Inflammatory macrophage treated with lipopolysaccharide for 1 hour (primary cell): Measurements from ENCODE around the gene TBC1D1.

Experiments used
- DNase-seq, 2 donors: peaks; one replicate each; pipeline ENCODE4 v3.0.0-alpha.2; 2020 to 2022

TBC1D1 gene

DNA sequence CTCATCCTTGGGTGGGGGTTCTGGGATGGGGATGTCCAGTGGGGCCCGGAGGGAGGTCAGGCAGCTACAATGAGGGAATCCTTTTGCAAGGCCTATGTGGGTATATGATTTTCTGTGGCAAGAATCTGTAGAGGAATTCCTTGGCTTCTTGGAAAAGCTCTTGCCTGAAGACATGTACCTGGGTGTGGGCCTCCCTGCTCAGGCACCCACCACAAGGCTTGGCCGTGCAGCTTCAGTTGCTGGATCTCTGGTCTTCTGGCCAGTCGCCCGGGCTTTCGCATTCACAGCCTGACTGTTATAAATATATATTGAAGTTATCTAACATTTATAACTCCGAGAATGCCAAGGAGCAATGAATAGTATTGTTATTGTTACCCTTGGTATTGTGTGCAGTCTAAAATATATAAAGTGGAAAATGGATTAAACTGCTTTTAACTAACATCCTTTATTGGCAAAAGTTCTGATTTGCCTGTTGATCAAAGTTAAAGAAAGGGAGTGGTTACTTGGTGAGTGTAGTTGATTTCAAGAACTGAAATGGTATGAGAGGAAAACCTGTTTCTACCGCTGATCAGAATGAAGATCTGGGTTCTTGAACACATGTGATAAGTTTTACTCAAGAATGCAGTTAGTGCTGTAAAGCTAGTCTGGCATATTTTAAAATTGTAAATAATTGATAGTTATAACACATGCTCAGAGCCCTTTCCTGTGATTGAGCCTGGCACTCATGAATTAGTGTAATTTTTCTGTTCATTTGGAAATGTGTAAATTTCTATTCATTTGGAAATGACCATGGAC lies 105.3 kb downstream of the TBC1D1 start:
- DNase-seq, result no peak

DNA sequence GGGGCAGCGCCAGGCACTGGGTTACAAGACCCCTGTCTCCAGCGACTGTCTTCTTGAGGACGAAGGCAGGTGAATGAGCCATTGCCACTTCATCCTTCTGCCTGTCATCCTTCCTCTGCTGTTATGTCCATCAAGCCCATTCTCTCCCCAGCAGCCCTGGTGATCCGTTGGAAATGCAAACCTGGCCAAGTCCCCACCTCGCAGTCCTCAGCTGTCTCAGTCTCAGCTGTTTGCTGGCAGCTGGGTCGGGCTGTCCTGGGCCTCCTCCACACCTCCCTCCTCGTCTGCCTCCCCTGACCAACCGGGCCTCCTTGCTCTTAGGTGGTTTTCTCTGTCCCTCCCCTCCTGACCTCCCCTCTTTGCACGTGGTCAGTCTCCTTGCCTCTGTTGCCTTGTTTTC lies 107.3 kb downstream of the TBC1D1 start:
- DNase-seq, result no peak

DNA sequence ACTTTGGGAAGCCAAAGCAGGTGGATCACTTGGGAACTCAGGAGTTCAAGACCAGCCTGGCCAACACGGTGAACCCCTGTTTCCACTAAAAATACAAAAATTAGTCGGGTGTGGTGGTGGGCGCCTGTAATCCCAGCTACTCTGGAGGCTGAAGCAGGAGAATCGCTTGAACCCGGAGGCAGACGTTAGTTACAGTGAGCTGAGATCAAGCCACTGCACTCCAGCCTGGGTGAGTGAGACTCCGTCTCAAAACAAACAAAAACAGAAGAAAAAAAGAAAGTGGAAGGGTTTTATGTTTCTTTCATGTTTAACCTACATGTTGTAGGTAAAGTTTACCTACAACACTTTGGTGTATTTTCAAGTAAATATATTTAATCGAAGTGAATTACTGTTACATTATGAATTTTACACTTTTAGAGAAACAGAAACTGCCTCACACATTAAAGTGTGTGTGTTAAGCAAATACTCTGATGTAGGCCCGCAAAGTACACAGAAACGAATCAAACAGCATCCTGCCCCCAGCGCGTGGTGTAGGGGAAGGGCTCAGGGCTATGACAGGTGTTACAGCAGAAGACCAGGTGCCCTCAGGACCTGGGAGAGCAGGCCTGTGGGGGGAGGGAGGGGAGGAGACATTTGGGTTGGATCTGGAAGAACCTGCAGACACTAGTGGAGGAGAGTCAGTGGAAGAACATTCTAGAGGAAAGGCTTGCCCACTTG lies 108.3 kb downstream of the TBC1D1 start:
- DNase-seq, result no peak

DNA sequence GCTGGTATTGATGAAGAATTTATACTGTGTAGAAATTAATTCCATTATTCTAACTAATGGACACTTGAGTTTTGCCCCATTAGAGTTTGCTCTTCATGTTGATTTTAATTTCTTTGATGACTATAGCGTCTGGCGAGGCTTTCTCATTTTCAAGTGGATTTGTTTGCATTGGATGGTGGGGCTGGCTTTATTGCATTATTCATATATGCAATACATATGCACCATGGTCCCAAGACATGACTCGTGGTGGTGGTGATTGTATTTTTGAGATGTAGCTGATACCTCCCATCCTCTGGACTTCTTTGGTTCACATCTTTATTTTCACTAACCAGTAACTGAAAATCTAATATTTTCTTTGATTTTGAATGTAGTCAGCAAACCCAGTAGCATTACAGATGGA lies 109.1 kb downstream of the TBC1D1 start:
- no peak for DNase-seq

DNA sequence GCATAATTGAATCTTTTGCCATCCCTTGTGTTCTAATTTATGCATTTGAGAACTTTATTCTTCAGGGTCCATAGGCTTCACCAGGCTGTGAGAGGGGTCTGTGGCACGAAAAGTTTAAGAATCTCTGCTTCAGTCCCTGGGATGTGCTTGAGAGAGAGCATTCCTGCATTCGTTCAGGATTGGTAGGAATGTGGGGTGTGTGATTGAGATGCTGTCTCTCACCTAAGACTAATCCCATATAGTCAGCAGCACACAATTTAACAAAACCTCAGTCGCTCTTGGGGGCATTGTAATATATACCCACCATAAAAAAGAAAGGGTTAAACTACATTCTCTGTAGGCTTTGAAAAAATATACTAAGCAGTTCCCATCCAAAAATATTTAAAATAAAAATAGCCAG lies 111.0 kb downstream of the TBC1D1 start:
- DNase-seq, result no peak

DNA sequence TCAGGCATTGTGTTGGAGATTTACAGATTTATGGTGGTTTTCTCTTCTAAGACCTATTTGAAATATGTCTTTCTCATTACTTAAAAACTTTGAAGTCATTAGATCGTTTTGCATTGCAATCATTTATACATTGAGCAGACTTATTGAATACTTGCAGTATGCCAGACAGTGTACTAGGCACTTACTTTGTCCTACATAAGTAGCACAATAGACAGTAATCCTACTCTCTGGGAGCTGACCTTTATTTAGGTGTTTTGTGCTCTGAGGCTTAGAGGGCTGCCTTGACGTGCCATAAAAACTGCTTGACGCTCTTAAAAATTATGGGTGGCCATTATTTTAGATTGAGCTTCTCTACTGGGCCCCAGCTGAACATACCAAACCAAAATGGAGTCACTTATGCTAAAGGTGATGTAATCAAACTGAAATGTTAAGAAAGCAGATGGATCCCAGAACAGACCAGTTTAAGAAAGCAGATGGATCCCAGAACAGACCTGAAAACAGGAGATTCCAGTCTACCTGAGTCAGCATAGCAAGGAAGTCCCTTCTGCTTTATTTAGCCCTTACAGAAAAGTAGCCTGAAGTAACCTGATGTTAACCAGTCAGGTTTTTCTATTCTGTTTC lies 111.7 kb downstream of the TBC1D1 start:
- no peak for DNase-seq

DNA sequence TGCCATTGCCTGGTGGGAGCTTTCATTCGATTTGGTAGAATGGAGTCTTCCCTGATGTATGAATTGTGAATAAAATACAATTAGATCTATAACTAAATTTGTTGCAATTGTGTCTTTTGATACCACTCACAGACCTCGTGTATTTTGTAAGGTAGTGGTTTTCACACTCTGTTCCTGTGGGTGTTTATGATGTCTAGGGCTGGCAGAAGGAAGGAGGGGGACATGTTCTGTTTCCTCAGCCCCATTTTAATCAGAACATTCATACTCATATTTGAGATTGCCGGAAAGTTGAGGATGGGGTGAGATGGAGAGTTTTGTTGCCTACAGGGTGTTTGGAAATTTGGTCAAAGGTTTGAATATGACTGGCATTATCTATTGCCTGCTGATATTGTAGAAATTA lies 112.2 kb downstream of the TBC1D1 start:
- DNase-seq, result no peak

DNA sequence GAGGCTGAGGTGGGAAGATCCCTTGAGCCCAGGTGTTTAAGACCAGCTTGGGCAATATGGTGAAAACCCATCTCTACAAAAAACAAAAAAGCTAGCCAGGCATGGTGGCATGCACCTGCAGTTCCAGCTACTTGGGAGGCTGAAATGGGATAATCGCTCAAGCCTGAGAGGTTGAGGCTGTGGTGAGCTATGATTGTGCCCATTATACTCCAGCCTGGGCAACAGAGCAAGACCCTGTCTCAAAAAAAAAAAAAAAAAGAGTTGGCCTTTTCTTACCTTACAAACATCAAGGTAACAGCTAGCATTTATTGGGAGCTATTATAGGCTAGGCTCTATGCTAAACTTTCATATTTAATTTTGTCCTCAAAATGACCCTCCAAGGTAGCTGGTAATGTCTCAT lies 112.7 kb downstream of the TBC1D1 start:
- DNase-seq, result no peak

DNA sequence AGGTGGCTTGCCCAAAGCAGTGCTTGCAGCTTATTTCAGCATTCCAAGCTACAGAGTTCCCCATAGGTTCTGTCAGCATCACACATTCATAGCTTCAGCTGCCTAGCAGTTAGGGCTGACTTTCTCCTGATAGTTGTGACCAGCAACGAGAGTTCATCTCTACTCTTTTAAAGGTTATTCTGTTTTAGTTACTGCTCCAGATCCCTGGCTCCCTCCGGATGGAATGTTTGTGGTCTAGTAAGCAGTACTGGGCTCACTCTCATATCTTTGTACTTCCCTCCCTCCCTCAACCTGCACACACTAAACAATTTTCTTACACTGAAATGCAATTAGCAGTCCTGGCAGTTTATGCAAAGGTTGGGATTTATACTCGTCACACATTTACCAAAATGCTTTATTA lies 113.2 kb downstream of the TBC1D1 start:
- DNase-seq, result no peak

DNA sequence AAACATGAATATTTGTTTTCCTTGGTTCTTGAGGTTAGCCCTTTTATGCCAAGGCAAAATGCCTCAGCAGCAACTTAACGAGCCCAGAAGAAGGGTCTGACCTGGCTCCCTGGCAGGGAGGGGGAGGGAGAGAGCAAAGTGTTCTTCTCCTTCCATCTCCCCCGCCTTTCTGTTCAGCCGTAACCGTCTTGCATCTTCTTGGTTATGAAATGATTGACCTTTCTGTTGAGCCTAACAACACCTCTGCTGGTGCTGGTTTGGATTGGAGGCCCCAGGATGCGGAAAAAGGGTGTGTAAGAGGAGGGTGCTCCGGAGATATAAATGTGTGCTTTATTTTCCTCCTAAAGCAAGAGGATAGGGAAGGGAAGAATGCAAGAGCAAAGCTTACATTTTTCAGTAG lies 114.0 kb downstream of the TBC1D1 start:
- DNase-seq, result no peak

DNA sequence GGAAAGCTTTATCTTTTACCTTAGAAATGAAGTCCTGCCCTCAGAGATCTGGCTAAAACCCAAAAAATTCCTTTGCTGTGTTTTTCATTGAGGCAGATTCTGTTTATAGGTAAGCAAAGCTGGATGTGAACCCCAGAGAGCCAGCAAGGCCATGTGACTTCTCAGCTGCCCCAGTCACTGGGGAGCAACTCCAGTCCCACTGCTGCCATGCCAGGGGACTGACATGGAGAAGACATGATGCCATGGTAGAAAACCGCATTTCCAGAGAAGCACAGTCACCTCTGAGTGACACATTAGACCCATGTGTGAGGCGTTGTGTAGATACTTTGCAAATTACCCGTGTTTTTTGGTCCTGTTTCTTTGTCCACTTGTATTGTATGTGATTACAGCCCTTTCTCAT lies 114.8 kb downstream of the TBC1D1 start:
- no peak for DNase-seq

DNA sequence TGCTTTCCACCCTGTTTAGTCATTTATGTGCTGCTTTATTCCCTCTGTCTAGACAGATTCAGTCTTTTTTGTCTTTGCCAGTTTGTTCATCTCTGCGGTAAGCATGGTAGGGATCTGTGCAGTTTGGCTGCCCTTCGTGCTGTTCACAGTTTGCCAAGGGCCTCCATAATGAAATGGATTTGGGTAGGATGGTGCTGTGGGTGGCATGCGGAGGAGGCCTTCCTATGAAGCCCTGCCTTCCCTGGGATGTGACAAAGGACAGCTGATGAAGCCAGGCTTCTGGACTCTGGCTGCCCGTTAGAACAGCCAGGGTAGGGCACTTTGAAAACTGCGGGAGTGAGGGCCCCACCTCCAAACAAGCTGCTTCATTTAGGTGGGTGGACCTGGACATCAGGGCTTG lies 116.8 kb downstream of the TBC1D1 start:
- no peak for DNase-seq

DNA sequence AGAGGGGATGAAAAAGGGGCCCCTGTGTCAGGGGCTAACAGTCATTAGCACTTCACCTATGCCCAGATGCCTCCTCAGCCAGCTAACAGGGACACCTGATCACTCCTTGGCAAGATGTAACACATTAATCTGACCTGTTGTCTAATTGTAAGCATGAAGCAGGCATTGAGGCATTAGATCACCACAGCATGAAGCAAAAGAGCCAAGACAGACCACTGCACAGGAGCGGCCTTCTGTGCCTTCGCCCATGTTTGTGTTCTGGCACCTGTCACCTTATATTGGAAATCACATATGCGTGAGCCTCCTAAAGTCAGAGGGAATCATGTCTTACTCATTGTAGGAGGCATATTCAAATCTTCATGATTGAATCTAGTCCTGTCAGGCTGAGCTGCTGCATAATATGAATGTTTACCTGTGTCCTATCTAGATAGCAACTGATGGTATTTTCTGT lies 117.7 kb downstream of the TBC1D1 start:
- DNase-seq, result no peak

DNA sequence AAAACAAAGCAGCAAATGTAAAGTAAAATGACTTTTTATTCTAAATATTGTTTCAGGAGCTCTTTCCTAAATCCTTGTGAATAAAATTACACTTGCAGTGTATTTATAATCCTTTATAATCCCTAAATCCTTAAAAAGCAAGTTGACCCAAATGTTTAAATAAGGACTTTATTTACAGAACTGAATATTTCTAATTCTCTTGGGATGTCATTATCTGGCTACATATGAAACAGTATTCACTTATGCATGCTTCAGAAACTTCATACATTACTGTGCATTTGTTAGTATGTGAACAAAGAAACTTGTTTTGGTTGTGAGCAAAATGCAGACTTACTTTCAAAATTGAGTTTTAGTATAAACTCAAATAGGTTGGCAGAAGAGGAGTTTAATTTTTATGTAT lies 118.5 kb downstream of the TBC1D1 start:
- no peak for DNase-seq

DNA sequence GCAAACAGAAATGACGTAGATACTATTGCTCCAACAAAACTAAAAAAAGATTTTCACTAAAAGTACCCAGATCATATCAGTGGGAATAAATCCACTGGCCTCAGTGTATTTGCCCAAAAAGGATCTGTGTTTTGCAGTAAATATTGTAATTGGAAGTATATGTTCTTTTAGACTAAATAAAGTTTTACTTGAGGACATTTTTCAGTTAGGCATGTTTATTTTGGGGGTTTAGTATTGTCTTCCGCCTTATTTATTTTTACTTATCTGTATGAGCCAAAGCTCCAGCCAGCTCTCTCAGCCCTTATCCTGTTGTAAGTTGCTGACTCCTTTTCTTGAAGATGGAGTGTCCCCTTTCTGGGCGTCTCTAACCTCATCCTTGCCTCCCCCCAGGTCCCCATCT lies 119.1 kb downstream of the TBC1D1 start:
- no peak for DNase-seq

DNA sequence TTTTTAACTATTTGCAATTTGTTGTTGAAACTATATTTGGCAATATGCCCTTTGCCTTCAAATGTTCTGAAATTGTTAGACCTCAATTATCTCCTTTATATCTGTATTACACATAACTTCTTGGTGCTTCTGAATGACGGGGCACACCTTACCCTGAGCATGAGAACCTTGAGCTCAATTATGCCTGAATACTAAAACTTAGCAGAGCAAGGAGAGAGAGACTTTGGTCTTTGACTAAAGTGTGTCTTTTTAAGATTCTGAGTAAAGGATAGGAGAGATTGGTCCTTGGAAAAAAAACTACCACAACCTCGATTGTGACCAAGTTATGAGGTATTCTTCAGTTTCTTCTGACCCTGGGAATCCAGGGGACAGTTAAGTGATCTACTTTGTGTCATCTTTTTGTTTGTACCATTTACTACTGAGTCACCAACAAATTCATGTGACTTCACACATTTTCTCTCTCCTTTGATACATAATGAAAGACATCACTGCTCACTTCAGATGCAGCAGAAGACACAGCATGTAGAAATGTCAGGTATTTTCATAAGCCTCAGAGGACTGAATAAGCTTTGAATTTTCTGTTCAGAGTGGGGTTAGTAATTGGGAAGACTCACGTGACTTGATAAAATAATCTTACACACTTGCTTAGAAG lies 120.8 kb downstream of the TBC1D1 start:
- DNase-seq, result no peak

DNA sequence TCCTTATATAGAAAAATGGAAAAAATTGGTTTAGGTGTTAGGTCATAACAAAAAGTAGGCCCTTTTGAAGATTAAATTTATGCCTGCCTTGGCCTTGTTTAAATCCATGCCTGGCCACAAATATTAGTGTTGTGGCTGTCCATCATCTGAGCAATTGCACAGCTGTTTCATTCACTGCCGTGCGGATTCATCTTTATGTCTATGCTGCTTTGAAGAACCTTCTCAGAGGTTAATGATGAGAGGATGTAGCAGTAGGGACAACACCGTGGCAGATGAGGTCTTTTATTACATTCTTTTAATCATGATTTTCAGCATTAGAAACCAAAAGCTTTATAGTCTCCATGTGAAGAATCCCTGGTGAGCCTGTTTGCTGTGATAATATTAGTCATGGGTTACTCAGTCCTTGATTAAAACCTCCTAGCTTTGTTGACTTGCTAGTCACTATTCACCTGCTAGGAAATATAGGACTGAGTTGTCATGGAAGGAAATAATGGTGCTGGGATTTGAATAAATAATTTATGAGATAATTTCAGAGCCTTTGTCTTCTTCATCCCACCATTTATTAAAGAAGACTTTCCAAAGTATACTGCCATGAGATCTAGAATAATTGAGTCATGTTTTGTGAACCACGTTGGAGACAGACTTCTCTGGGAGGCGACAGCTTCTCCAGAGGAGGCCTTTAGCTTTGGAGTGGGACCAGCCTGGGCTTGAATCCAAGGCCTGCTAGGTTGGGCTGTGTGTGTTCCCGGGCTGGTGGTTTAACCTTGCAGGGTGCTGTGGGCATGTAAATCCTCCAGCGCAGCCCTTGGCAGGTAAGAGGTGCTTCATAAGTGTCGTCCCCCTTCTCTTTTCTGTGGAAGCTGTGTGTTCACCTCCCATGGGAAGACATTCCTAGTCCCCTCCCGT lies 122.8 kb downstream of the TBC1D1 start:
- no peak for DNase-seq

DNA sequence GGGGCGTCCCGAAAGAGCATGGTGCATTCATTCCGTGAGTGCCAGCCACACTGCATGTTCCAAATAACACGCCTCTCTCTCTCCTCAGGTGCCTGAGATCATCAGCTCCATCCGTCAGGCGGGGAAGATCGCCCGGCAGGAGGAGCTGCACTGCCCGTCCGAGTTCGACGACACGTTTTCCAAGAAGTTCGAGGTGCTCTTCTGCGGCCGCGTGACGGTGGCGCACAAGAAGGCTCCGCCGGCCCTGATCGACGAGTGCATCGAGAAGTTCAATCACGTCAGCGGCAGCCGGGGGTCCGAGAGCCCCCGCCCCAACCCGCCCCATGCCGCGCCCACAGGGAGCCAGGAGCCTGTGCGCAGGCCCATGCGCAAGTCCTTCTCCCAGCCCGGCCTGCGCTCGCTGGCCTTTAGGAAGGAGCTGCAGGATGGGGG lies 123.6 kb downstream of the TBC1D1 start:
- DNase-seq, result no peak

DNA sequence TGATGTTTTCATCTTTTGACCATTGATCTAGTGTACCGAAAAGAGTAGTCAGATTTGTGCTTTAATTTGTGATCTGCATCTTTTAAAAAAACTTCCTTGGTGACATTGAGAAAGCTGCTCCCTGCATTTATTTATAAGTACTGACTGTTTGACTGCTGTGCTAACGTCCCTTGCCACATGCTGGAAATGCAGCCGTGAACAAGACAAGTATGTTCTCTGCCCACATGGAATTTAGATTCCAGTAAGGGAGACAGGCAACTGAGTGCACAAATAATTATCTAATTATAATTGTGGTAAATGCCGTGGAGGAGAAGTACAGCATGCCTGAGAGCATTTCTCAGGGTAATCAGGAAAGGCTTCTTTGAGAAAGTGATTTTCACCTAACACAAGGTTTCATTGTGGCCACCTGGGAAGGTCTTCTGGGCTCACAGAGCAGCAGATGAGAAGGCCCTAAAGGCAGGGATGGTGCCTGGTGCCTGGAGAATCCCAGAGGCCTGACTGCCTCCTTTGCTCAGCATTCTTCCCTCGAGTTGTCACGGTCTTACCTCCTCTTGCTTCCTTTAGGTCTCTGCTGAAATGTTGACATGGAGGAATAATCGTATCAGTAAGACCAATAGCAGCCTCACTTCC lies 125.1 kb downstream of the TBC1D1 start:
- DNase-seq, result no peak

DNA sequence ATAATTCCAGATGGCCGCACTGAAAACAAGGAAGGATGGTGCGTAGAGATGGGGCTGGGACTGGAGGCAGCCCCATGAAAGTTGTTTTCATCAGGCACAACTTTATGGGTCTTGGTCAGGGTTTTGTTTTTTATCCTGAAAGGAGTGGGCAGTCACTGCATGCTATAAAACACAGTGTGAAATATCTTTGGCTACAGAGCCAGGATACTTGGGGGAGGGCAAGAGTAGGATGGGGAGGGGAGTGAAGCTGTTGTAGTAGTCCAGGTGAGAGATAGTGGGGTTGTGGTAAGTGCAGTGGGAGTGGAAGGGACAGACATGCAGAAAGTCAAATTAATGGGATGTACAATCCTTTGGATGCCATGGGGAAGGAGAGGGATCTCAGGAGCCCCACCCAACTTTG lies 125.8 kb downstream of the TBC1D1 start:
- DNase-seq, result no peak

DNA sequence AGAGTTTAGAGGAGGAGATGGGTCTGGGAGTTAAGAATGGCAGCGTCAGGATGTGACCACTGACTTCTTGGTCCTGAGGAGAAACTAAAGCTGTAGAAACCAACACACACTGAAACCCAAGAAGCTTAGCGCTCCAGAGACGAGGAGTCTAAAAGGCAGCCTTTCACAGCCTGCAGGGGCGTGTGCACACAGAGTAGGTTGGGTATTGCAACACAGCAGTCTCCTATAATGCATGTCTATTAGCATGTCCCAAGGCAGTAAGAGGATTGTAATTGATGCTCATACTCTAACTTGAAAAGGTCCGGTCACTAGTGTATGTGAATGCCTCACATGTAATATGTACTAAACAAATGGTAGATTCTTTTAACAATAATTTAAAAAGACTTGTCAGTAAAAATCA lies 126.7 kb downstream of the TBC1D1 start:
- DNase-seq, result no peak

DNA sequence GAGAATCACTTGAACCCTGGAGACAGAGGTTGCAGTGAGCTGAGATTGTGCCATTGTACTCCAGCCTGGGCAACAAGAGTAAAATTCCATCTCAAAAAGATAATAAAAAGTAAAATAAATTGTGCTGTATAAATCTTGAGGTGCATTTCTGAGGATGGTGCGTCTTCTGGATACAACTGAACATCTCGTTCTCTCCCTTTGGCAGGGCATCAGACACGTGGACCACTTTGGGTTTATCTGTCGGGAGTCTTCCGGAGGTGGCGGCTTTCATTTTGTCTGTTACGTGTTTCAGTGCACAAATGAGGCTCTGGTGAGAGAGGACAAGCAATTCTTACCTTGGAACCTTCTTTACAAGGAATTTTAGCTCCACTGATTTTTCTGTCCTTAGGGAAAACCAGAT lies 129.5 kb downstream of the TBC1D1 start:
- no peak for DNase-seq
